Pancreas (tissue), 10 donors: Measurements from ENCODE around the gene POLR3H. TPM values are rescaled to one million over a fixed set of nuclear protein-coding genes. Genes with fewer than 3 reads are reported as not detected.
A peak's percentile ranks its signal among the peaks of the same experiment; 100 is the strongest.

Experiments
- ATAC-seq, 4 donors: fragments of 200-7000 bp; cut with Tn5 transposase; one replicate each; pipeline versions ENCODE4 v1.8.0 to v1.9.1; 2020; ENCODE audit warnings: mild to moderate bottlenecking in 4 of 4, moderate library complexity in 4 of 4
- DNase-seq, 6 donors: peaks; one replicate each; pipeline ENCODE4 v3.0.0-alpha.2; 2020
- FAIRE-seq: peaks from 2 replicates; lab custom pipeline; 2012; peaks lifted over from hg19 to GRCh38; lab: Jason Lieb, UNC
- H3K27ac ChIP-seq, 4 donors: fragments of 200-600 bp; sonication (generic); 1 replicate in 3 of 4; 2 replicates in 1 of 4; pipeline versions ENCODE4 v1.5.0 to v1.8.0; 2020
- H3K27me3 ChIP-seq, 4 donors: fragments of 200-600 bp; one replicate each; pipeline ENCODE4 v1.8.0; 2021
- H3K36me3 ChIP-seq, 3 donors: fragments of 200-600 bp; sonication (generic) in 1 of 3; one replicate each; pipeline versions ENCODE4 v1.5.0 to v1.8.0; 2020 to 2021
- H3K4me1 ChIP-seq, 3 donors: fragments of 200-600 bp; one replicate each; pipeline ENCODE4 v1.8.0; 2021
- H3K4me3 ChIP-seq, 4 donors: fragments of 200-600 bp; sonication (generic) in 2 of 4; one replicate each; pipeline versions ENCODE4 v1.5.0 to v1.8.0; 2020 to 2021
- H3K9me3 ChIP-seq, 4 donors: fragments of 200-600 bp; one replicate each; pipeline ENCODE4 v1.8.0; 2021
- CTCF ChIP-seq, 4 donors: fragments of 200-600 bp; sonication (generic) in 3 of 4; IDR thresholded peaks; one replicate each; pipeline versions ENCODE4 v1.5.0 to v1.8.0; 2021; ENCODE audit warnings: antibody characterized with exemption in 4 of 4
- WGBS, 2 donors: extraction: QIAGEN DNeasy Blood & Tissue Kit; methylation state at CpG; one replicate each; pipeline ENCODE4 v1.1.7; 2013; 5-methylcytosine and 5-hydroxymethylcytosine counted together
- intact Hi-C, 3 donors: fragments of 100-400 bp; cut with DNase I; formaldehyde crosslinking; loops; one replicate each; pipeline versions ENCODE4 v1.11.1 to v1.14.2; 2022
- polyA plus RNA-seq, 2 donors: library from polyadenylated mRNA; stranded (reverse); fragments of 200-250 nt; gene quantifications; one replicate each; pipeline ENCODE4 v1.2.3, GENCODE V29; 2013
- total RNA-seq, 6 donors: library from RNA; stranded (reverse); fragmentation: NEBNext Ultra II Directional in 4 of 6; extraction: Animal tissue kit (Norgen Biotek cat#: 25700) in 4 of 6; gene quantifications; one replicate each; pipeline versions ENCODE4 v1.2.1 to v1.2.4, GENCODE V29; 2021 to 2023
- donor health status: healthy with polysubstance abuse.
- donor health status: DM: no; HTN: no; CAD: no; lungs with moderate emphysema.
- donor health status: DM: no; HTN: no; CAD: no.
- donor health status: control.
- donor health status: control.
- donor health status: Bipolar disorder and iron deficiency.
- donor health status: DM: yes; HTN: yes; CAD: no.
- donor health status: DM: no; HTN: no; CAD: no.
- donor health status: DM: no; HTN: no; CAD: no.
- donor health status: DM: yes; HTN: yes; CAD: no.

The POLR3H gene
- total and polyA plus RNA-seq, 8 donors, result 11.0 to 22.0 (median 14.4) TPM

GRCh38 chr22:41517172-41518047 lies 26.9 kb downstream of the POLR3H start:
- 61% methylated on average over 22 of the region's 22 CpGs for WGBS, 2 donors
- peaks cover 0 to 34% (median 5%) of the 10 kb centered on the region in 3 donors for H3K36me3 ChIP-seq

GRCh38 chr22:41516462-41516861 lies 27.8 kb downstream of the POLR3H start:
- intact Hi-C loops, result loop anchor here in 2 of 3 donors (2.0 to 5.0 kb wide), 2 partner anchors 114 kb away; no protein-coding TSS in a partner anchor
- WGBS, 2 donors, result 90 to 96% methylated on average over 8 of the region's 8 CpGs
- no peaks in the 10 kb centered on the region for H3K9me3 ChIP-seq
- H3K36me3 ChIP-seq, result peaks cover 0 to 36% (median 8%) of the 10 kb centered on the region in 3 donors
- no peaks in the 10 kb centered on the region for H3K4me1 ChIP-seq
- H3K27ac ChIP-seq, result no peak overlapping the region
- no peaks in the 10 kb centered on the region for H3K27me3 ChIP-seq
- FAIRE-seq (no peak), ATAC-seq (no peak), DNase-seq (no peak)
- no peak for TF ChIP-seq CTCF (IDR thresholded peaks at IDR 0.05)
- no peak overlapping the region for H3K4me3 ChIP-seq

More at GRCh38 chr22:41517172-41518047, 26.9 kb downstream of the POLR3H start:
- Histone ChIP-seq H3K27me3 (no peaks in the 10 kb centered on the region), H3K27ac (no peak overlapping the region), H3K9me3 (no peaks in the 10 kb centered on the region), H3K4me1 (no peaks in the 10 kb centered on the region), H3K4me3 (no peak overlapping the region)
- ATAC-seq (peak; percentile 54 to 89 (median 83)), DNase-seq (peak in 5 of 6 donors; percentile 49 to 88 (median 76)), FAIRE-seq (no peak)
- intact Hi-C loops, result loop anchor here in 2 of 3 donors (2.0 to 5.0 kb wide), 2 partner anchors 115 kb away; no protein-coding TSS in a partner anchor
- TF ChIP-seq CTCF (IDR thresholded peaks at IDR 0.05), result peak; percentile 64 to 77 (median 74)

- TF ChIP-seq CTCF (IDR thresholded peaks at IDR 0.05), result no peak
- no peak for ATAC-seq
- Histone ChIP-seq H3K9me3 (no peaks in the 10 kb centered on the region), H3K27ac (no peak overlapping the region), H3K27me3 (no peaks in the 10 kb centered on the region), H3K4me3 (no peak overlapping the region), H3K4me1 (no peaks in the 10 kb centered on the region), H3K36me3 (peaks cover 0 to 42% (median 14%) of the 10 kb centered on the region in 3 donors)
- intact Hi-C loops, result no loop called here
- 86 to 88% methylated on average over 5 of the region's 5 CpGs for WGBS, 2 donors
- no peak for FAIRE-seq
- no peak for DNase-seq
Measured at GRCh38 chr22:41513391-41513790, 30.9 kb downstream of the POLR3H start.

GRCh38 chr22:41512421-41513194 lies 31.7 kb downstream of the POLR3H start:
- WGBS, 2 donors, result 84 to 86% methylated on average over 17 of the region's 17 CpGs
- H3K27ac ChIP-seq, result peak overlapping the region in 2 of 4 donors; percentile 33 to 58
- H3K9me3 ChIP-seq, result no peaks in the 10 kb centered on the region
- FAIRE-seq, result no peak
- H3K36me3 ChIP-seq, result peaks cover 0 to 47% (median 18%) of the 10 kb centered on the region in 3 donors
- ATAC-seq, result peak in 3 of 4 donors; percentile 11 to 33 (median 28)
- TF ChIP-seq CTCF (IDR thresholded peaks at IDR 0.05), result no peak
- no peaks in the 10 kb centered on the region for H3K27me3 ChIP-seq
- intact Hi-C loops, result no loop called here
- no peak for DNase-seq
- no peak overlapping the region for H3K4me3 ChIP-seq
- H3K4me1 ChIP-seq, result no peaks in the 10 kb centered on the region
